Thymus (tissue), 11 donors: ENCODE measurements around the gene TSPAN31. TPM values are rescaled to one million over a fixed set of nuclear protein-coding genes. Genes with fewer than 3 reads are reported as not detected.
A peak's percentile ranks its signal among the peaks of the same experiment; 100 is the strongest.

Experiments
- DNase-seq, 9 donors: peaks; one replicate each; pipeline ENCODE4 v3.0.0-alpha.2; 2013; ENCODE audit warnings: low spot score in 9 of 9, low read depth in 6 of 9, missing footprints in 1 of 9
- H3K27ac ChIP-seq, 2 donors: one replicate each; pipeline ENCODE4 v1.5.1; 2013; ENCODE audit warnings: control low read depth in 1 of 2, low read depth in 1 of 2, low read length in 1 of 2, mild to moderate bottlenecking in 1 of 2, moderate library complexity in 1 of 2
- H3K27me3 ChIP-seq, 2 donors: one replicate each; pipeline ENCODE4 v1.5.1; 2013; ENCODE audit warnings: low read length in 1 of 2; ENCODE audit not compliant: control insufficient read depth in 2 of 2, insufficient read depth in 1 of 2
- H3K36me3 ChIP-seq, 2 donors: one replicate each; pipeline ENCODE4 v1.5.1; 2013; ENCODE audit warnings: low read length in 1 of 2, mild to moderate bottlenecking in 1 of 2, moderate library complexity in 1 of 2; ENCODE audit not compliant: control insufficient read depth in 2 of 2, insufficient read depth in 2 of 2
- H3K4me1 ChIP-seq, 2 donors: one replicate each; pipeline ENCODE4 v1.5.1; 2013; ENCODE audit warnings: low read length in 2 of 2; ENCODE audit not compliant: control insufficient read depth in 2 of 2, insufficient read depth in 2 of 2
- H3K4me3 ChIP-seq, 2 donors: one replicate each; pipeline ENCODE4 v1.5.1; 2013; ENCODE audit warnings: low read length in 2 of 2, control low read depth in 1 of 2, mild to moderate bottlenecking in 1 of 2
- H3K9me3 ChIP-seq, 2 donors: one replicate each; pipeline ENCODE4 v1.5.1; 2013; ENCODE audit warnings: low read length in 1 of 2, mild to moderate bottlenecking in 1 of 2; ENCODE audit not compliant: control insufficient read depth in 2 of 2, insufficient read depth in 1 of 2
- WGBS: extraction: QIAGEN DNeasy Blood & Tissue Kit; methylation state at CpG from one replicate; pipeline ENCODE4 v1.1.7; 2013; 5-methylcytosine and 5-hydroxymethylcytosine counted together
- polyA plus RNA-seq: library from polyadenylated mRNA; stranded (reverse); fragments of 200-250 nt; gene quantifications from one replicate; pipeline ENCODE4 v1.2.3, GENCODE V29; 2013
- total RNA-seq: library from RNA; stranded (reverse); fragments of 120-200 nt; gene quantifications from one replicate; pipeline ENCODE4 v1.2.4, GENCODE V29; 2013
- donor health status: healthy.

The TSPAN31 gene
- total and polyA plus RNA-seq, 2 donors = 25.3 to 31.4 TPM

DNA sequence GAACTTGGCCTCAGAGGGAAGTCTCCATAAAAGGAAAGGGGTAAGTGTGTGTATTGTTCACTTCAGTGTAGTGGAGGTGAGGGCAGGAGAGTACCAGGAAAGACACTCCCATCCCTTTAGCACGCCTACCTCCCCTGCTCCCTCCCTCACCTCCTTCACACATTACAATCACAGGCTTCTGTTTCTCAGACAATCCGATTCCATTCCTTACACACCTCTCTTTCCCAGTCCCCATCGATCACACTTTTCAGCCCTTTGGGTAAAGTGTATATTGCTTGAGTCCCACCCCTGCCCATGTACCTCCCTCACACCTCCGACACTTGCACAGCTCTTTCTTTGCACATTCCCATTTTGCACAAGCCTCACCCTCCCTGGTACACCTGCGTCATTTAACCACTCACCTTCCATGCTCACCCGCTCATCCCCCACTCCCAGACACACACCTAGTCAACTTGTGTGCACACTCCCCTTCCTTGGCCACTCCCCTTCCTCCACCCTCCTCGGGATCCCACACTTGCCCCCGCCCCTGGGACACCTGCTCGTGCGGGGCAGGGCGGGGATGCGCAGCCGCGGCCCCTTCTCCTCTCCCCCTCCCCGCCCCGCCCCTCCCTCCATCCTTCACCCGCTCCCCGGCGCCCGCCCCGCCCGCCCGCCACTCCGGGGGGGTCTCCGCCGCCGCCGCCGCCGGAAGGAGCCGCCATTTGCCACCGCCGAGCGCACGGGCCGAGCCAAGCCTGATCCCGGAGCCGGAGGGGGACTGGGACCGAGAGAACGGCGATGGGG lies 9.8 kb downstream of the TSPAN31 start, which contains the start of gene MARCHF9:
TSS of gene MARCHF9 (plus strand) at position 693 of the 783 bp plus-strand sequence. CDS start 426 bp downstream, outside the sequence.
- 1% methylated on average over 41 of the region's 41 CpGs for whole genome bisulfite sequencing
- peak; percentile 68 to 94 (median 87) for DNase-seq
- Histone ChIP-seq H3K36me3 (peaks cover 16 to 28% of the 10 kb centered on the region in 2 donors), H3K4me3 (peak within 1 kb of the TSS; percentile 52 to 88), H3K9me3 (peaks cover 0 to 2% of the 10 kb centered on the region in 2 donors), H3K4me1 (peaks cover 28 to 55% of the 10 kb centered on the region in 2 donors), H3K27ac (peak within 1 kb of the TSS; percentile 81 to 83), H3K27me3 (peaks cover 2 to 14% of the 10 kb centered on the region in 2 donors)

GRCh38 chr12:57755194-57755453 lies 10.3 kb downstream of the TSPAN31 start:
- Histone ChIP-seq H3K27me3 (peaks cover 2 to 14% of the 10 kb centered on the region in 2 donors), H3K4me1 (peaks cover 28 to 55% of the 10 kb centered on the region in 2 donors), H3K9me3 (peaks cover 0 to 2% of the 10 kb centered on the region in 2 donors), H3K27ac (peak overlapping the region in 1 of 2 donors; percentile 81), H3K4me3 (peak overlapping the region; percentile 22 to 88), H3K36me3 (peaks cover 16 to 26% of the 10 kb centered on the region in 2 donors)
- 1% methylated on average over 34 of the region's 34 CpGs for WGBS
- no peak for DNase-seq

DNA sequence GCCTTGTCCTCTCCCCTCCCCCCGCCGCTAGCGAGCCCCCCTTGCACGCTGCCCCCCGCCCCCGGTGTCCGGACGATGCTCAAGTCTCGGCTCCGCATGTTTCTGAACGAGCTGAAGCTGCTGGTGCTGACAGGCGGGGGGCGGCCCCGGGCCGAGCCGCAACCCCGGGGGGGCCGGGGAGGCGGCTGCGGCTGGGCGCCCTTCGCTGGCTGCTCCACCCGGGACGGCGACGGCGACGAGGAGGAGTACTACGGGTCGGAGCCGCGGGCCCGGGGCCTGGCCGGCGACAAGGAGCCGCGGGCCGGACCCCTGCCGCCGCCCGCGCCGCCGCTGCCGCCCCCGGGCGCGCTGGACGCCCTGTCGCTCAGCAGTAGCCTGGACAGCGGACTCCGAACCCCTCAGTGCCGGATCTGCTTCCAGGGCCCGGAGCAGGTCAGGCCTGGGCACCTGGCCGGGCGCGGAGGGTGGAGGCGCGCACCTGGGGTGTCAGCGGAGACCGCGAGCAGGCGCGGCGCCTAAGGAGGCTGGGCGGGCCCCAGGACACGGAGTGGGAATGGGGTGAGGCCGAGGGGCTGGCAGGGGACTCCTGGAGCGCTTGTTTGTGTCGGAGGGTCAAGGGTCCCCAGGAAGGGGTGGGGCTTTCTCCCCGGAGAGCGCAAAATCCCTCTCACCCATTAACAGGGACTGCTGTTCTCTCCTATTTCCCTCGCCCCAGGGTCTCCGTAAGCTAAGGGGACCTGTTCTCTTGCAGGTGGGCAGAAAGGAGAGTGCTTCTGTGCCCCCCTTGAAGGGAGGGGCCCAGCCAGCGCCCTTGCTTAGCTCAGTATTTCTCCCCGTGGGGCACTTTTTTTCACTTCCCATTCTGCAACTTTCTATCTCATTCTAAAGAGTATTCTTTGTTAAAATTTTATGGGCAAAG lies 10.9 kb downstream of the TSPAN31 start:
- peak in 1 of 9 donors; percentile 45 for DNase-seq
- Histone ChIP-seq H3K27me3 (peaks cover 2 to 14% of the 10 kb centered on the region in 2 donors), H3K36me3 (peaks cover 16 to 20% of the 10 kb centered on the region in 2 donors), H3K9me3 (peaks cover 0 to 2% of the 10 kb centered on the region in 2 donors), H3K4me1 (peaks cover 28 to 51% of the 10 kb centered on the region in 2 donors), H3K4me3 (peak overlapping the region; percentile 52 to 88), H3K27ac (peak overlapping the region in 1 of 2 donors; percentile 56)
- 1% methylated on average over 76 of the region's 76 CpGs for WGBS

GRCh38 chr12:57756406-57757341 lies 11.8 kb downstream of the TSPAN31 start:
- Histone ChIP-seq H3K36me3 (peaks cover 16 to 18% of the 10 kb centered on the region in 2 donors), H3K4me1 (peaks cover 24 to 41% of the 10 kb centered on the region in 2 donors), H3K4me3 (peak overlapping the region; percentile 52 to 88), H3K27ac (no peak overlapping the region), H3K27me3 (peaks cover 2 to 14% of the 10 kb centered on the region in 2 donors), H3K9me3 (peaks cover 0 to 2% of the 10 kb centered on the region in 2 donors)
- WGBS = 37% methylated on average over 22 of the region's 22 CpGs
- peak in 4 of 9 donors; percentile 55 to 86 (median 78) for DNase-seq

GRCh38 chr12:57757771-57758170 lies 12.9 kb downstream of the TSPAN31 start:
- WGBS = 98% methylated on average over 4 of the region's 4 CpGs
- H3K4me1 ChIP-seq = peaks cover 21 to 35% of the 10 kb centered on the region in 2 donors

DNA sequence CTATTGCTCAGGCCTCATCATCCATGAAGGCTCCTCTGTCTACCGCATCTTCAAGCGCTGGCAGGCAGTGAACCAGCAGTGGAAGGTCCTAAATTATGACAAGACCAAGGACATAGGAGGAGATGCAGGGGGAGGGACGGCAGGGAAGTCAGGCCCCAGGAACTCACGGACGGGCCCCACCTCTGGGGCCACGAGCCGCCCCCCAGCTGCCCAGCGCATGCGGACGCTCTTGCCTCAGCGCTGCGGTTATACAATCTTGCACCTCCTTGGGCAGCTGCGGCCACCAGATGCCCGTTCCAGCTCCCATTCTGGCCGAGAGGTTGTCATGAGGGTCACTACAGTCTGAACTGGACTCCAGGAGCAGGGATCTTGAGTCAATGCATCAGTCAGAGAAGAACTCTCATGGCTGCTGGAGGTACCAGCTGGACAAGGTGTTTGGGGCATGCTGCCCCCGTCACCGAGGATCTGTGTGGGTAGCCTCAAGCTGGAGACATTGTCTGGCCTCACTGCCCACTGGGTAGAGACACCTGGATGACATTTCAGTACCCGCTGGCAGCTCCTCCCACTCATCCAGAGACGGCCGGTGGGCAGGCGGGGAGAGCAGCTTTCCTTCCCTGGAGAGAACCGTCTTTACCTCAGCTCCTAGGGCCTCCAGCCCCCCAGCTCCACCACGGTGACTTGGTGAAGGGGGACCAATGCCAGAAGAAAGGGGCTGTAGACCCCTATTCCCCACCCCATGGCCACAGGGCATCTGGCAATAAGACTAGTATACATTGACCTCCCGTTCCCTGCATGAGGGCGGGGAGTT lies 13.9 kb downstream of the TSPAN31 start:
- Histone ChIP-seq H3K4me3 (no peak overlapping the region), H3K27me3 (peaks cover 5 to 26% of the 10 kb centered on the region in 2 donors), H3K27ac (no peak overlapping the region), H3K9me3 (peaks cover 0 to 2% of the 10 kb centered on the region in 2 donors), H3K36me3 (peaks cover 16 to 18% of the 10 kb centered on the region in 2 donors), H3K4me1 (peaks cover 15 to 25% of the 10 kb centered on the region in 2 donors)
- 98% methylated on average over 25 of the region's 25 CpGs for WGBS
- no peak for DNase-seq

More at GRCh38 chr12:57757771-57758170, 12.9 kb downstream of the TSPAN31 start:
- H3K27me3 ChIP-seq = peaks cover 2 to 16% of the 10 kb centered on the region in 2 donors
- H3K4me3 ChIP-seq = no peak overlapping the region
- no peak for DNase-seq
- H3K27ac ChIP-seq = no peak overlapping the region
- H3K9me3 ChIP-seq = peaks cover 0 to 2% of the 10 kb centered on the region in 2 donors
- H3K36me3 ChIP-seq = peaks cover 16 to 18% of the 10 kb centered on the region in 2 donors

- H3K36me3 ChIP-seq = peaks cover 16 to 18% of the 10 kb centered on the region in 2 donors
- 42% methylated on average over 3 of the region's 3 CpGs for WGBS
- peaks cover 10 to 20% of the 10 kb centered on the region in 2 donors for H3K4me1 ChIP-seq
- peak in 1 of 9 donors; percentile 61 for DNase-seq
- H3K9me3 ChIP-seq = peaks cover 0 to 2% of the 10 kb centered on the region in 2 donors
- H3K27ac ChIP-seq = no peak overlapping the region
- no peak overlapping the region for H3K4me3 ChIP-seq
- peaks cover 12 to 33% of the 10 kb centered on the region in 2 donors for H3K27me3 ChIP-seq
These were observed 14.6 kb downstream of the TSPAN31 start for GRCh38 chr12:57759360-57759980.
